ENCODE results near the gene NOTCH4.
A peak's percentile ranks its signal among the peaks of the same experiment; 100 is the strongest.
"Not testable (repeated sequence)": the region's sequence is repeated elsewhere in the genome, so short reads cannot be mapped to it uniquely, and the experiment has no call there.

NOTCH4 gene

GRCh38 chr6:32216998-32217397 is 6.9 kb downstream of the NOTCH4 start:
- DNase-seq: no peak

- no peak for DNase-seq
Observed at GRCh38 chr6:32216285-32216684, 7.6 kb downstream of the NOTCH4 start.

DNA sequence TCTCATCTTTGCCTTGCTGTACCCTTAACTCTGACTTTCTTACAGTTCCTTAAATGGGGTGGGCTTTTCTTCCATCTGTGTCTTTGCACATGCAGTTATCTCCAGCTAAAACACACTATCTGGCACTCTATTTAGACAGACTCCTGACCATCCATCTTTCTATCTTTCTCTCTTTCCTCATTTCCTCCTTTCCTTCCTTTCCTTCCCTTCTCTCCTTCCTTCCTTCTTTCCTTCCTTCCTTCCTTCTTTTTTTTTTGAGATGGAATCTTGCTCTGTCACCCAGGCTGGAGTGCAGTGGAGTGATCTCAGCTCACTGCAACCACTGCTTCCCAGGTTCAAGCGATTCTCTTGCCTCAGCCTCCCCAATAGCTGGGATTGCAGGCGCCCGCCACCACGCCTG is 8.2 kb downstream of the NOTCH4 start:
- DNase-seq: no peak

DNA sequence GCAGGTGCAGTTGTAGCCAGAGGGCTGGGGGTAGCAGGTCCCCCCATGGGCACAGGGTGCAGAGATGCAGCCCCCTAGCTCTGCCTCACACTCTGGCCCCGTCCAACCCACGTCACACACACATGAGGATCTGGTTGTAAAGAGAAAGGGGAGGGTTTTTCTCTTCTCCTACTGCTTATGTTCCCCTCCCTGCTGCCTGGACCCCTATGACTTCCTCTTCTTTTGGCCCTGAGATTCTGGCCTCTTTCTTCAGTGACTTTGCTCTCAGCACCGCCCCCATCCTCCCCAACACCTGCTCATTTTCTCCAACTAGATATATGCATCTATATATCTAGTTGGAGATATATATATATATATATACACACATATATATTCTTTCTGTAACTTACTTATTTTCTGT is 9.7 kb downstream of the NOTCH4 start:
- DNase-seq: no peak

- no peak for DNase-seq
Observed at GRCh38 chr6:32213649-32214048, 10.2 kb downstream of the NOTCH4 start.

DNA sequence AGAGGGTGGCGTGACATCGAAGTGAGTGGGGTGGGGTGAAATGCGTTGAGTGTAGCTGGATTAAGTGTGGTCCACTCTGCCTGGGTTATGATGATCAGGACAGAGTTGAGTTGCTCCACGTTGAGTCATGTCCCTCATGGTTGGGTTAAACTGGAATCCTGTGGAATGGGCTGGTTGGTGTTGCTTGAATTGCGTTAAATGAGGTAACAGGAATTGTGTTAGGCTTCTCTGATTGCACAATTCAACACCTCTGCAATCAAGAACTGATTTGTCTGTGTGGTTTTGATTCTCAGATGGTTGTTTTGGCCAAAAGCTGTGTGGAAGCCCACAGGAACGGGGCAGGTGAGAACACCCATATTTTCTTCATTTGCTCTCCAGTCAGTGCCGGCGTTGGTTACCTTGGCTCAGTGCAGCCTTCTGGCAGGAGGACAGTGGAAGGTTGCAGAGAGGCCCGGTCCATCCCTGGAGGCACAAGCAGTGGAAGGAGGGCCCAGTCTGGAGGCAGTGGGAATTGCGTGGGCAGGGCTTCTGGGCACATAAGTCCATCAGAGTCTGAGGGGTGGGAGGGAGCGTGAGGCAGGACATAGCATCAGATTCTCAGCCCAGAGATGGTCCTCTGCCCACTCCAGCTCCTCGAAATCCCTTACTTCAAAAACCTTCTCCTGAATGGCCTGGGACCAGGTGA is 11.6 kb downstream of the NOTCH4 start:
- no peak for DNase-seq

- not testable (repeated sequence) for DNase-seq
Observed at GRCh38 chr6:32211432-32211831, 12.4 kb downstream of the NOTCH4 start.

DNA sequence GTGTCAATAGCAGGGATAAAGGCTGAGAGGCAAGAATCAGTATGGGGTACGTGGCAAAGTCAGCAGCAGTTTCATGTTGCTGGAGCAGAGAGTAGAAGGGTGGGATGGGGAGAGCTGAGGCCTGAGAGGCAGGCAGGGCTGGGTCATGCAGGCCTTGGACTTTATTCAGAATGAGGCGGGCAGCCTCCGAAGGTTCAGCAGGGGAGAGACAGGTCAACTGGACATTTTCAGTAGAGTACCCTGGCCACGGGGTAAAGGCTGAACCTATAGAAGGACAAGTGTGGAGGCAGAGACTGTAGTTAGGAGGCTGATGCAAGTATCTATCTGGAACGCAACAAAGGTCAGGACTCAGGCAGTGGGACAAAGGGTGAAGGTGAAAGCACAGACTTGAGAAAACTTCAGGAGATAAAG is 13.7 kb downstream of the NOTCH4 start:
- no peak for DNase-seq

- DNase-seq: no peak
Observed at GRCh38 chr6:32208996-32209395, 14.9 kb downstream of the NOTCH4 start.

DNA sequence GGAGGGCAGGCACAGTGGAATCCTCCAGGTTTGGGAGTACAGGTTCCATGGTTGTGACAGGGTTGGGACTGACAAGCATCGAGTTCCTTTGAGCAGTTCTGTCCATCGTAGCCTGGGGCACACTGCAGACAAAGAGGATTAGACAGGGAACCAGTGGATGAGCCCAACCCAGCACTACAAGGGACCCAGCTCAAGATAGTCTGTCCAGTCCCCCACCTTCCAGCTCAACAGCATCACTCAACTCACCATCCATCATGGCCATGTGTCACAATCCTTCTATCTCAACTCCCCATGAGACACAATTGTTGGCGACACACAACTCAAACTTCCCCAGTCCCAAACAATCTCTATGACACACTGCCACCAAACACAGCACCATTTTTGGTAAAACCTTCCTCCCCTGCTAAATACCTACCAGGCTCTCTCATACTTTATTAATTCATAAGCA is 19.6 kb downstream of the NOTCH4 start:
- no peak for DNase-seq

DNA sequence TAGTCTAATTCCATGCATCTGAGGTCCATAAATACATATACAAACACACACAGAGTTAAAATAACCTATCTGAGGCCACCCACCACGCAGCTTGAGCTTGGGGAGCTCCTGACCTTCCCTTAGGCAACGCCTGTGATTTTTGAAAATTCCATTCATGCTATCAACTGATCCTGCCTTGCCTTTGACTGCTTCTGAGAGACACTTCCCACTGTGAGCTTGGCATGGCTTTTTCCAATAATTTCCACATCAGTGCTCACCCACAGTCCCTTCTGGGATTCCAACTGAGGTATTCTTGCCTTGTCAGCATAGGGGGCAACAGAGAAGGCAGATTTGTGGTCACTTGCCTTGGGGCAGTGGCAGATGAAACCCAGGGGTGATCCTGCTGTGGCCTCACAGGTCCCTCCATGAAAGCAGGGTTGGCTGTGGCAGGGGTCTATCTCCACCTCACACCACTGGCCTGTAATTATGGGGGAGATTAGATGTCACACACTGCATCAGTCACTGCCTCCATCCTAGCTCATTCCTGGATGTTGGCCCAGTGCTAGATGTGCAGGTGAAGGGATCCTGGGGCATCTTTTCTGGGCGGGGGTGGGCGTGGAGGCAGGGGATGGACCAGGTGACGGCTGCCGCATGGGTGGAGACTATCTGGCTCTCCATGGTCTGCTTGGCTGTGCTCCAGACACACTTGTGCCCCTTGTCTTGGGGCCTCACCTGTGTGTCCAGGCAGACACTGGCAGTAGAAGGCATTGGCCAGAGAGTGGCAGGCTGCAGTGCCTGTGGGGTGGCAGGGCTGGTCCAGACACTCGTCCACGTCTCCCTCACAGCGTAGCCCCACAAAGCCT is 20.2 kb downstream of the NOTCH4 start:
- DNase-seq: no peak

- DNase-seq: no peak
Observed at GRCh38 chr6:32202186-32202585, 21.7 kb downstream of the NOTCH4 start.

DNA sequence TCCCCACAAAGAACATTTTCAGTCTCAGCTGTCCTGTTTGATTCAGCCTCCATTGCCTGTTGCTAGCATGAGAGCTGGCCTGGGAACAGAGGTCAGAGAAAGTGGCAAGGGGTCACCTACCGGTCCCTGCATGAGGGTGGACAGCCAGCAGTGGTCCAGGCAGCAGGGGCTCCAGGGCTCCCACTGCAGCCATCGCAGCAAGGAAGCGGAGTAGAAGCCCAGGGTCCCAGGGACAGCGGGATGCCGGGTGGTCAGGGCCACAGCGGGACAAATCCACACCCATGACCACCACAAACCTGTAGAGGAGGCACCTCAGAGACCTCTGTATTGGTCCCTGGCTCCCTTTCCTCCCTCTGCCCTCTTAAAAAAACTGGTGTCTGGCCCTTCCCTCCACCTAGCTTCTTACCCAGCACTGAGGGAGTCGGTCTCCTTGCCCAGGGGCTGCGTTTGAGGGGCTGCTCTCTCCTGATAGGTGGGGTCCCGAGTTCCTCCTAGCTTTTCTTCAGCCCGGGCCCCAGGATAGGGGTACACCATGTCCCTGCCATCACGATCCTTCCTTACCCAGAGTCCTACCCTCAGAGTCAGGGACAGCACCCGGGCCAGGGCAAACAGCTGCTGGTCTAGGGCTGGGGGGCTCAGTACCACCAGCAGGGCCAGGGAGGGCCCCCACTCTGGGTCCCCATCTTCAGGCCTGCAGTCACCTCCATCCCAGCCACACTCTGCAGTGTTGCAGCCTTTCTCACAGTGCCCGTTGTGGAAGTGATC is 23.0 kb downstream of the NOTCH4 start:
- DNase-seq: no peak

DNA sequence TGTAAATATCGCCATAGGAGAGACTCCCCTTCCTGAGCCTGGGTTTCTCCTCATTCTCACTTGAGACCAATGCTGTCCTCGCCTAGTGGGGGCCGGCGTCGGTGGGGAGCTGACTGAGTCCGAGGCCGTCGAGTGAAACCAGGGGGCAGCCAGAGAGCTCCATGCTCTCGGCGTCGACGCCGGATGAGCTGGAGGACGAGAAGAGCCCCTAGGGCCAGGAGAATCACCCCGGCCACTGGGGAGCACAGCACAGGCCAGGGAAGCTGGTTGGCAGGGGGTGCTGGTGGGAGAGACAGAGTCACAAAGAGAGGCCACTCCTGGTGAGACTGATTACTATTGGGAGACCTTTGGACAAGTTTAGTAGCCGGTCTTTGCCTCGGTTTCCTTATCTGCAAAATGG is 25.0 kb downstream of the NOTCH4 start:
- DNase-seq: no peak

DNA sequence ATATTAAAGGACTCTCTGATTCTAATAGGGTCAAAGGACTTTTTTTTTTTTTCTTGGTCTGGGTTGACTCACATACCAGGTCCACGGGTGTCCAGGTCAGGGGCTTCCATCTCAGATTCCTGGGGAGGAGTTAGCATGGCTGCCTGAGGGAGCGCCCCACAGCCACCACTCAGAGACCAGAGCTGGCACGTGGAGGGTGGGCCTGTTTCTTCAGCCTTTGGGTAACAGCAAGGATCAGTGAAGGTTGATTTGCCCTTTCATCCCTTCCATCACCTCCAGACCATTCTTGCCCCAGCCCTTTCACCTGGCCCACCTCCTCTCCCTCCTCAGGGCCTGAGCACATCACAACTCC is 25.5 kb downstream of the NOTCH4 start:
- DNase-seq: no peak

GRCh38 chr6:32196682-32197616 is 26.9 kb downstream of the NOTCH4 start:
- DNase-seq: no peak

DNA sequence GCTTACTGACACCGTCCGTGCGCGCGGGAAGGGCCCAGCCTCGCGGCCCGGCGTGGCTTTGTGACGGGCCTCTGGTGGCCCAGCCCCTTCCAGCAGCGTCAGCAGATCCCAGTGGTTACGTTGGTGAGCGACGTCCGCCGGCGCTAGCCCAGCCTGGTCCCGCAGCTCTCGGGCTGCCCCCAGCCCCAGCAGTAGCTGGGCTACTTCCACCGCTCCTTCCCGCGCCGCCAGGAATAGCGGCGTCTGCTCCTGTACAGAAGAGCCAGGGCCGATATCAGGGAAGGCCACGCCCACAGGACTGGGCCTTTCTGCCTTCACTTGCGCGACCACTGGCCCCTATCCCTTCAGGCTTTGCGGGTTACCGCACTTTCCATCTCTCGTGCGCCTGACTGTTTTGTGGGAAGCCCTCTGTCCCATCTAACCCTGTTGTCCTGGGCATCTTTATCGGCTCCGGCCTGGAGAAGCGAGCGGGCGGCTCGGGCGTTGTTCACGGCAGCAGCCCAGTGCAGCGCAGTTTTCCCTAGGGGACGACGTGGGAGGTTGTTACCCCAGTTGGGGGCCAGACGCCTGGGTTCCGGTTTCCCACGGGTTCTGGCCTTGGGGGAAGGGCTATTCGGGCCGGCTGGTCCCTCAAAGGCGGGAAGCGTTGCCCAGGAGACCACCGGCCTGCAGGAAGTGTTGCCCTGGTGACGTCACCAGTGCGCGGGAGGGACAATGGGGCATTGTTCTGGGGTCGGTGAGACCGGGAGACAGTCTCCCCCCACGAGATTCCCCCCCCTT is 27.8 kb downstream of the NOTCH4 start:
- DNase-seq: peak; percentile 78

GRCh38 chr6:32195652-32195901 is 28.3 kb downstream of the NOTCH4 start:
- peak; percentile 100 for DNase-seq

GRCh38 chr6:32194825-32195651 is 28.8 kb downstream of the NOTCH4 start:
- peak; percentile 14 for DNase-seq

- DNase-seq: no peak
Observed at GRCh38 chr6:32194388-32194787, 29.5 kb downstream of the NOTCH4 start.

DNA sequence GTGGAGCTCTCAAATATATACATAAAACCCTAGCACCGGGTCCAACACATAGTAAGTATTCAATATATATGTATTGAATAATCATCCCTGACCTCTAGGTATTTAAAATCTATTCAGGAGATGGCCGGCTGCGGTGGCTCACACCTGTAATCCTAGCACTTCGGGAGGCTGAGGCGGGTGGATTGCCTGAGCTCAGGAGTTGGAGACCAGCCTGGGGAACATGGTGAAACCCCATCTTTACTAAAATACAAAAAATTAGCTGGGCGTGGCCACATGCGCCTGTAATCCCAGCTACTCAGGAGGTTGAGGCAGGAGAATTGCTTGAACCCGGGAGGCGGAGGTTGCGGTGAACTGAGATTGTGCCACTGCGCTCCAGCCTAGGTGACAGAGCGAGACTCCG is 30.8 kb downstream of the NOTCH4 start:
- not testable (repeated sequence) for DNase-seq

Data from NCI-H2029 (cell line).